Hepatocyte (in vitro differentiated cells): ENCODE results near the gene TEDDM1. TPM values are rescaled to one million over a fixed set of nuclear protein-coding genes. Genes with fewer than 3 reads are reported as not detected.

Experiments used
- DNase-seq: peaks from one replicate; pipeline ENCODE4 v3.0.0-alpha.2; 2016; ENCODE audit warnings: low spot score
- H2AFZ ChIP-seq: fragments of 200-600 bp; sonication (generic); 2 replicates; pipeline ENCODE4 v1.6.0; 2016; ENCODE audit warnings: antibody characterized with exemption, mild to moderate bottlenecking
- H3K27ac ChIP-seq: fragments of 200-600 bp; sonication (generic); 2 replicates; pipeline ENCODE4 v1.5.1; 2016; ENCODE audit warnings: mild to moderate bottlenecking
- H3K27me3 ChIP-seq: fragments of 200-600 bp; sonication (generic); 2 replicates; pipeline ENCODE4 v1.6.1; 2016
- H3K36me3 ChIP-seq: fragments of 200-600 bp; sonication (generic); replicated peaks from 2 replicates; pipeline ENCODE4 v1.5.1; 2016; ENCODE audit warnings: low read depth; ENCODE audit not compliant: insufficient read depth
- H3K4me1 ChIP-seq: fragments of 200-600 bp; sonication (generic); 2 replicates; pipeline ENCODE4 v1.5.1; 2016; ENCODE audit warnings: mild to moderate bottlenecking, moderate library complexity; ENCODE audit not compliant: insufficient read depth
- H3K4me2 ChIP-seq: fragments of 200-600 bp; sonication (generic); 2 replicates; pipeline ENCODE4 v1.6.0; 2016
- H3K4me3 ChIP-seq: fragments of 200-600 bp; sonication (generic); 2 replicates; pipeline ENCODE4 v1.5.1; 2016; ENCODE audit warnings: mild to moderate bottlenecking
- H3K79me2 ChIP-seq: fragments of 200-600 bp; sonication (generic); 2 replicates; pipeline ENCODE4 v1.6.0; 2017; ENCODE audit warnings: mild to moderate bottlenecking
- H3K9me2 ChIP-seq: fragments of 200-600 bp; sonication (generic); replicated peaks from 2 replicates; pipeline ENCODE4 v1.6.0; 2017; ENCODE audit warnings: mild to moderate bottlenecking; ENCODE audit not compliant: insufficient read depth
- H3K9me3 ChIP-seq: fragments of 200-600 bp; sonication (generic); 2 replicates; pipeline ENCODE4 v1.5.1; 2016; ENCODE audit warnings: low read depth, mild to moderate bottlenecking
- H4K20me1 ChIP-seq: fragments of 200-600 bp; sonication (generic); 2 replicates; pipeline ENCODE4 v1.6.0; 2016; ENCODE audit warnings: mild to moderate bottlenecking; ENCODE audit not compliant: insufficient read depth, poor library complexity, severe bottlenecking
- EZH2 ChIP-seq: fragments of 200-600 bp; sonication (generic); IDR thresholded peaks from 2 replicates; pipeline ENCODE4 v1.6.1; 2016; ENCODE audit warnings: antibody characterized with exemption, mild to moderate bottlenecking, borderline replicate concordance
- EZH2phosphoT487 ChIP-seq: fragments of 200-600 bp; sonication (generic); IDR thresholded peaks from one replicate; pipeline ENCODE4 v1.6.1; 2018; ENCODE audit warnings: antibody characterized with exemption, mild to moderate bottlenecking, low read depth, moderate library complexity; ENCODE audit not compliant: unreplicated experiment, severe bottlenecking
- WGBS: methylation state at CpG from one replicate; pipeline ENCODE4 v1.1.6; 2016; ENCODE audit warnings: low lambda C conversion rate; ENCODE audit errors: missing lambda C conversion rate; 5-methylcytosine and 5-hydroxymethylcytosine counted together
- polyA plus RNA-seq: library from polyadenylated mRNA; unstranded; fragments of >200 nt; fragmentation: Nextera tagmentation; extraction: Ambion mirVana; gene quantifications from 2 replicates; pipeline ENCODE4 v1.2.1, GENCODE V29; 2016
- total RNA-seq: library from RNA; depleted of rRNA; stranded (reverse); fragments of >200 nt; gene quantifications from 2 replicates; pipeline ENCODE4 v1.2.3, GENCODE V29; 2014
- TF ChIP-seq, protein P1 (sequence below): fragments of 200-600 bp; sonication (generic); IDR thresholded peaks from 2 replicates; pipeline ENCODE4 v1.5.1; 2016; ENCODE audit warnings: antibody characterized with exemption, mild to moderate bottlenecking; ENCODE audit not compliant: poor library complexity

TEDDM1 gene
- total and polyA plus RNA-seq, 2 experiments from 2014 or later, result not detected

DNA sequence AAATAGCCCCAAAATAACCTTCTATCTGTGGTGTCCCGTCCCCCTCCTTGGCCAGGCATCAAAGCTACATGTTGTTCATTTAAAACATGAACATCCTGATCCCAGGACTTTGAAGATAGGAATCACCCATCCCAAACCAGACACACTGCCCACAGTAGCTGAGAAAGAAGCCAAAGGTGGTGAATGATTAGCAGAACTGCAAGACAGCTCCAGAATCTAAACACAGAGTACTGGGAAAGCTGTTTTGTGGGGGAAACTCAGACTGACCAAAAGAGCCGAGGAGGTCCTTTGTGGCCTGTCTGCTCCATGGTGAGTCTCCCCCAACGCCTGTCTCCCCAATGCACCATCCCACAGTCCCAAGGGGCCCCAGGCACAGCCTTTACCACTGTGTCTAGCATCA, 7.3 kb upstream of the TEDDM1 start:
- no peak for DNase-seq
- no peaks in the 10 kb centered on the region for H3K36me3 ChIP-seq
- TF ChIP-seq, protein P1, sequence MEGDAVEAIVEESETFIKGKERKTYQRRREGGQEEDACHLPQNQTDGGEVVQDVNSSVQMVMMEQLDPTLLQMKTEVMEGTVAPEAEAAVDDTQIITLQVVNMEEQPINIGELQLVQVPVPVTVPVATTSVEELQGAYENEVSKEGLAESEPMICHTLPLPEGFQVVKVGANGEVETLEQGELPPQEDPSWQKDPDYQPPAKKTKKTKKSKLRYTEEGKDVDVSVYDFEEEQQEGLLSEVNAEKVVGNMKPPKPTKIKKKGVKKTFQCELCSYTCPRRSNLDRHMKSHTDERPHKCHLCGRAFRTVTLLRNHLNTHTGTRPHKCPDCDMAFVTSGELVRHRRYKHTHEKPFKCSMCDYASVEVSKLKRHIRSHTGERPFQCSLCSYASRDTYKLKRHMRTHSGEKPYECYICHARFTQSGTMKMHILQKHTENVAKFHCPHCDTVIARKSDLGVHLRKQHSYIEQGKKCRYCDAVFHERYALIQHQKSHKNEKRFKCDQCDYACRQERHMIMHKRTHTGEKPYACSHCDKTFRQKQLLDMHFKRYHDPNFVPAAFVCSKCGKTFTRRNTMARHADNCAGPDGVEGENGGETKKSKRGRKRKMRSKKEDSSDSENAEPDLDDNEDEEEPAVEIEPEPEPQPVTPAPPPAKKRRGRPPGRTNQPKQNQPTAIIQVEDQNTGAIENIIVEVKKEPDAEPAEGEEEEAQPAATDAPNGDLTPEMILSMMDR, result no peak
- TF ChIP-seq EZH2 (no peak), EZH2phosphoT487 (no peak)
- H2AFZ ChIP-seq, result no peak overlapping the region
- H3K27me3 ChIP-seq, result no peaks in the 10 kb centered on the region
- H3K9me2 ChIP-seq, result no peaks in the 10 kb centered on the region
- H3K9me3 ChIP-seq, result no peaks in the 10 kb centered on the region
- H4K20me1 ChIP-seq, result no peaks in the 10 kb centered on the region
- no peak overlapping the region for H3K4me2 ChIP-seq
- no peaks in the 10 kb centered on the region for H3K79me2 ChIP-seq
- no peak overlapping the region for H3K4me3 ChIP-seq
- peaks cover 5% of the 10 kb centered on the region for H3K4me1 ChIP-seq
- 49% methylated on average over 3 of the region's 3 CpGs for WGBS
- peak overlapping the region; percentile 80 for H3K27ac ChIP-seq

DNA sequence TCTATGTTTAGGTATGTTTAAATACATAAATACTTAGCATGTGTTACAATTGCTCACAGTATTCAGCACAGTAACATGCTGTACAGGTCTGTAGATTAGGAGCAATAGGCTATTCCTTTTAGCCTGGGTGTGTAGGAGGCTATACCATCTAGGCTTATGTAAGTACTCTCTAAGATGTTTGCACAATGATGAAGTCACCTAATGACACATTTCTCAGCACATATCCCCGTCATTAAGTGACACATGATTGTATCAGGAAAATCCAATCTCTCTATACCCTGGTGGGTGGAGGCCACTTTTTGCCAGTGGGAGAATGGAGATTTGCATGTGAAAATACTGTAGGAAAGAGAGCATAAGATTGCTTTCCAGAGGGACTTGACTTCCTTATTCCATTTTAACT, 5.5 kb upstream of the TEDDM1 start:
- no peaks in the 10 kb centered on the region for H3K9me2 ChIP-seq
- H3K4me3 ChIP-seq, result no peak overlapping the region
- no peaks in the 10 kb centered on the region for H4K20me1 ChIP-seq
- TF ChIP-seq EZH2phosphoT487 (no peak), EZH2 (no peak)
- TF ChIP-seq, protein P1, result no peak
- H3K4me1 ChIP-seq, result peaks cover 5% of the 10 kb centered on the region
- no peaks in the 10 kb centered on the region for H3K36me3 ChIP-seq
- WGBS, result 71% methylated on average over 1 of the region's 1 CpG
- H3K79me2 ChIP-seq, result no peaks in the 10 kb centered on the region
- no peaks in the 10 kb centered on the region for H3K27me3 ChIP-seq
- H3K4me2 ChIP-seq, result no peak overlapping the region
- no peak overlapping the region for H2AFZ ChIP-seq
- H3K9me3 ChIP-seq, result no peaks in the 10 kb centered on the region
- H3K27ac ChIP-seq, result no peak overlapping the region
- DNase-seq, result no peak

DNA sequence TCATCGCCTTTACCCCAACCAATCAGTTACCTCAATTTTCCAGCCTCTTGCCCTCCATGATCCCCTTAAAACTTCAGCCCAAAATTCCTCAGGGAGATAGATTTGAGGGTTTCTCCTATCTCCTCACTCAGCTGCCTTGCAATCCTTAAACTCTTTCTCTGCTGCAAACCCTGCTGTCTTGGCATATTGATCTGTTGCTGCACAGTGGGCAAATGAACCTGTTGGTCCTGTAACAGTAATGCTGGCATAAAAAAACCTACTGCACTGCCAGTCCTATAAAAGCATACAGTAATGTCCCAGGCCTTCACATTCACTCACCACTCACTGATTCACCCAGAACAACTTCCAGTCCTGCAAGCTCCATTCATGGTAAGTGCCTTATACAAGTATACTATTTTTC, 5.1 kb upstream of the TEDDM1 start:
- Histone ChIP-seq H3K4me2 (no peak overlapping the region), H3K79me2 (no peaks in the 10 kb centered on the region), H3K9me3 (no peaks in the 10 kb centered on the region), H3K9me2 (no peaks in the 10 kb centered on the region), H3K4me1 (peaks cover 5% of the 10 kb centered on the region), H3K36me3 (no peaks in the 10 kb centered on the region), H3K27me3 (no peaks in the 10 kb centered on the region), H3K27ac (no peak overlapping the region), H2AFZ (no peak overlapping the region), H4K20me1 (no peaks in the 10 kb centered on the region), H3K4me3 (no peak overlapping the region)
- DNase-seq, result no peak
- WGBS, result 95% methylated on average over 1 of the region's 1 CpG
- TF ChIP-seq EZH2phosphoT487, result no peak

DNA sequence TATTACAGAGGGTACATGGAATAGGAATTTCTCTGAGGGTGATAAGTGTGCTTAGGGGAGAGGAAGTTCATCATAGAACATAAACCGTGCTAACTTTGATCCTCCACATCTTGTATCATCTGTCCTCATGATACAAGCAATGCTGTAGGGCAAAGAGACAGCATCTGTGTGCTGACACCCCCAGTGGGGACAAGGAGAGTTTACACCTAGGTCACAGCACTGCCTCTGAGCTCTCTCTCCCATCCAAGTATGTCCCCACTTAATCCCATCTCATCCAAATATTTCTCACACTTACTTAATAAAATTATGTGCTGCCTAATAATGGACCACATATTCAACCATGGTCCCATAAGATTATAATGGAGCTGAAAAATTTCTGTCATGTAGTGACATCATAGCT, 4.3 kb upstream of the TEDDM1 start:
- DNase-seq, result no peak
- TF ChIP-seq, protein P1, result no peak
- TF ChIP-seq EZH2phosphoT487 (no peak), EZH2 (no peak)
- no peaks in the 10 kb centered on the region for H3K36me3 ChIP-seq
- H3K9me2 ChIP-seq, result no peaks in the 10 kb centered on the region
- H3K4me3 ChIP-seq, result no peak overlapping the region
- H4K20me1 ChIP-seq, result no peaks in the 10 kb centered on the region
- H3K27ac ChIP-seq, result no peak overlapping the region
- no peaks in the 10 kb centered on the region for H3K27me3 ChIP-seq
- WGBS, result 92% methylated on average over 1 of the region's 1 CpG
- no peak overlapping the region for H3K4me2 ChIP-seq
- no peaks in the 10 kb centered on the region for H3K79me2 ChIP-seq
- H3K9me3 ChIP-seq, result no peaks in the 10 kb centered on the region
- no peak overlapping the region for H2AFZ ChIP-seq
- H3K4me1 ChIP-seq, result peaks cover 5% of the 10 kb centered on the region
